GM19455 (cell line): Measurements from ENCODE around the gene BCL7A.
"Not testable (repeated sequence)": the region's sequence is repeated elsewhere in the genome, so short reads cannot be mapped to it uniquely, and the experiment has no call there.

Experiments
- ATAC-seq: cut with Tn5 transposase; IDR thresholded peaks from one replicate; pipeline ENCODE4 v1.9.1; 2021; ENCODE audit not compliant: unreplicated experiment

BCL7A gene

GRCh38 chr12:122051231-122051876, 29.7 kb downstream of the BCL7A start:
- ATAC-seq = no peak

- ATAC-seq = no peak
These were observed 30.6 kb downstream of the BCL7A start for GRCh38 chr12:122052285-122052684.

GRCh38 chr12:122054842-122055520, 33.3 kb downstream of the BCL7A start:
- no peak for ATAC-seq

- ATAC-seq = not testable (repeated sequence)
These were observed 34.7 kb downstream of the BCL7A start for GRCh38 chr12:122056406-122056805.

- ATAC-seq = no peak
These were observed 35.5 kb downstream of the BCL7A start for GRCh38 chr12:122057007-122057735.

GRCh38 chr12:122057769-122058168, 36.1 kb downstream of the BCL7A start:
- no peak for ATAC-seq

- no peak for ATAC-seq
These were observed 37.0 kb downstream of the BCL7A start for GRCh38 chr12:122058549-122059149.

GRCh38 chr12:122059203-122059960, 37.7 kb downstream of the BCL7A start:
- no peak for ATAC-seq

- ATAC-seq = no peak
These were observed 38.4 kb downstream of the BCL7A start for GRCh38 chr12:122060081-122060501.

GRCh38 chr12:122061253-122061652, 39.6 kb downstream of the BCL7A start:
- no peak for ATAC-seq

- no peak for ATAC-seq
These were observed 41.4 kb downstream of the BCL7A start for GRCh38 chr12:122062832-122063693.

GRCh38 chr12:122063694-122064024, 42.0 kb downstream of the BCL7A start:
- ATAC-seq = no peak

- no peak for ATAC-seq
These were observed 42.5 kb downstream of the BCL7A start for GRCh38 chr12:122064025-122064777.

GRCh38 chr12:122064780-122065588, 43.3 kb downstream of the BCL7A start:
- ATAC-seq = no peak

- no peak for ATAC-seq
These were observed 45.9 kb downstream of the BCL7A start for GRCh38 chr12:122067548-122067947.

- peak; percentile 90 for ATAC-seq
These were observed 46.3 kb downstream of the BCL7A start for GRCh38 chr12:122067966-122068365.

GRCh38 chr12:122072031-122072970, 50.6 kb downstream of the BCL7A start:
- no peak for ATAC-seq
